ENCODE measurements around the gene ACP3. TPM values are rescaled to one million over a fixed set of nuclear protein-coding genes. Genes with fewer than 3 reads are reported as not detected.

ACP3 gene
- polyA plus RNA-seq, 1 donor from 2014 or later = not detected

DNA sequence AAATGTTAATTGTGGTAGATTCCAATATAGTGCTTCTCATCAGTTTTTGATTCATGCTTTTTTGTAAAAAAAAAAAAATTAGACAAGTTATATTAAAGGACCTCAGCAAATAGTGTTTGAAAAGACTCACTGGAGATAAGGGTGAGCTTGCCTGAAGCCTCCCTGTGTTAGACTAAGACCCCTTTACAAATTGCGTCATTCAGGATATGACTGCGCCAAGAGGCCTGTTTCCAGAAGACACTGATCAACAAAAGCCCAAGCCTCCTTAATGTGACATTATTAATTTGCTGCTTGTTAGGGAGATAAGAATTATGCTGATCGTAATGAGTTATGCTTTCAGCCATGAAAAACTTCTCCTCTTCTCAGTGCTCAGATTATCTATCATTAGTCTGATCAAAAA, 87.1 kb downstream of the ACP3 start:
- Histone ChIP-seq H4K20me1 (ENCODE audit: insufficient read depth) (no peaks in the 10 kb centered on the region), H3F3A (ENCODE audit: insufficient read depth, low read length, poor library complexity, severe bottlenecking) (no peaks in the 10 kb centered on the region), H3K9me2 (ENCODE audit: insufficient read depth, low read length) (no peaks in the 10 kb centered on the region), H2AFZ (ENCODE audit: low read depth, low read length) (no peak overlapping the region), H3K27ac (ENCODE audit: low read length) (no peak overlapping the region), H3K4me2 (ENCODE audit: low read length) (no peak overlapping the region), H3K36me3 (ENCODE audit: insufficient read depth, low read length) (no peaks in the 10 kb centered on the region), H3K9ac (ENCODE audit: low read length) (no peak overlapping the region), H3K4me3 (ENCODE audit: low read length) (no peak overlapping the region), H3K9me3 (ENCODE audit: low read length) (no peaks in the 10 kb centered on the region), H3K79me2 (replicated peaks; ENCODE audit: insufficient read depth, low read length) (no peaks in the 10 kb centered on the region), H3K27me3 (ENCODE audit: insufficient read depth, low read depth, low read length) (no peaks in the 10 kb centered on the region)
- TF ChIP-seq EP300 (conservative IDR thresholded peaks at IDR 0.05; ENCODE audit: poor library complexity, severe bottlenecking) (no peak), EZH2 (IDR thresholded peaks at IDR 0.05; ENCODE audit: borderline replicate concordance, insufficient read depth, low read length, poor library complexity, severe bottlenecking) (no peak), RAD21 (conservative IDR thresholded peaks at IDR 0.05) (no peak), TAF1 (IDR thresholded peaks at IDR 0.05; ENCODE audit: low read depth) (no peak), POLR2AphosphoS5 (IDR thresholded peaks at IDR 0.05) (no peak), REST (IDR thresholded peaks at IDR 0.05; ENCODE audit: borderline replicate concordance) (no peak), SMC3 (conservative IDR thresholded peaks at IDR 0.05; ENCODE audit: poor library complexity) (no peak), MXI1 (conservative IDR thresholded peaks at IDR 0.05; ENCODE audit: poor library complexity, severe bottlenecking) (no peak)
- TF ChIP-seq, protein P1, sequence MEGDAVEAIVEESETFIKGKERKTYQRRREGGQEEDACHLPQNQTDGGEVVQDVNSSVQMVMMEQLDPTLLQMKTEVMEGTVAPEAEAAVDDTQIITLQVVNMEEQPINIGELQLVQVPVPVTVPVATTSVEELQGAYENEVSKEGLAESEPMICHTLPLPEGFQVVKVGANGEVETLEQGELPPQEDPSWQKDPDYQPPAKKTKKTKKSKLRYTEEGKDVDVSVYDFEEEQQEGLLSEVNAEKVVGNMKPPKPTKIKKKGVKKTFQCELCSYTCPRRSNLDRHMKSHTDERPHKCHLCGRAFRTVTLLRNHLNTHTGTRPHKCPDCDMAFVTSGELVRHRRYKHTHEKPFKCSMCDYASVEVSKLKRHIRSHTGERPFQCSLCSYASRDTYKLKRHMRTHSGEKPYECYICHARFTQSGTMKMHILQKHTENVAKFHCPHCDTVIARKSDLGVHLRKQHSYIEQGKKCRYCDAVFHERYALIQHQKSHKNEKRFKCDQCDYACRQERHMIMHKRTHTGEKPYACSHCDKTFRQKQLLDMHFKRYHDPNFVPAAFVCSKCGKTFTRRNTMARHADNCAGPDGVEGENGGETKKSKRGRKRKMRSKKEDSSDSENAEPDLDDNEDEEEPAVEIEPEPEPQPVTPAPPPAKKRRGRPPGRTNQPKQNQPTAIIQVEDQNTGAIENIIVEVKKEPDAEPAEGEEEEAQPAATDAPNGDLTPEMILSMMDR (IDR thresholded peaks at IDR 0.05; ENCODE audit: poor library complexity, severe bottlenecking) = no peak

DNA sequence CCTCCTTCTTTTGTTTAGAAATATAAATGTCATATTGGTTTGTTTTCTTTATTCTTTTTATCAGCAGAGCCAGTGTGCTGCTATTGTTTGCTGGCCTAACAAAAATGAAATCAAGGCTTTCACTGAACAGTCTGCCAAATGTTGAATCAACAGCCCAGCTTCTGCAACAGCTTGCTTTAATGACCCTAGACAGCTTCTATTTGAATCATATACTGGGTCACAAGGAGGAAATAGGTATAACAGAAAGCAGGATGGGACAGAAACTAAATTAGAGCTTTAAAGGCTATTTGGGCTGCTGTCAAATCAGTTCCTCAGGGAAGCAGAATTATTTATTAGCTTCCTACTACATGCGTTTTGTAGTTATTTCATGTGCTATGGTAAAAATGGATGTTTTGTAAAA, 88.0 kb downstream of the ACP3 start:
- no peaks in the 10 kb centered on the region for H3K27me3 ChIP-seq (ENCODE audit: insufficient read depth, low read depth, low read length)
- no peaks in the 10 kb centered on the region for H3K9me3 ChIP-seq (ENCODE audit: low read length)
- no peaks in the 10 kb centered on the region for H3F3A ChIP-seq (ENCODE audit: insufficient read depth, low read length, poor library complexity, severe bottlenecking)
- H3K36me3 ChIP-seq (ENCODE audit: insufficient read depth, low read length) = no peaks in the 10 kb centered on the region
- H2AFZ ChIP-seq (ENCODE audit: low read depth, low read length) = no peak overlapping the region
- H3K9ac ChIP-seq (ENCODE audit: low read length) = no peak overlapping the region
- no peak overlapping the region for H3K4me3 ChIP-seq (ENCODE audit: low read length)
- H3K27ac ChIP-seq (ENCODE audit: low read length) = no peak overlapping the region
- H3K4me2 ChIP-seq (ENCODE audit: low read length) = no peak overlapping the region
- no peaks in the 10 kb centered on the region for H3K79me2 ChIP-seq (replicated peaks; ENCODE audit: insufficient read depth, low read length)
- TF ChIP-seq MXI1 (conservative IDR thresholded peaks at IDR 0.05; ENCODE audit: poor library complexity, severe bottlenecking) = no peak
- TF ChIP-seq RAD21 (conservative IDR thresholded peaks at IDR 0.05) = no peak
- TF ChIP-seq, protein P1 (IDR thresholded peaks at IDR 0.05; ENCODE audit: poor library complexity, severe bottlenecking) = no peak
- TF ChIP-seq EZH2 (IDR thresholded peaks at IDR 0.05; ENCODE audit: borderline replicate concordance, insufficient read depth, low read length, poor library complexity, severe bottlenecking) = no peak
- no peak for TF ChIP-seq TAF1 (IDR thresholded peaks at IDR 0.05; ENCODE audit: low read depth)
- TF ChIP-seq SMC3 (conservative IDR thresholded peaks at IDR 0.05; ENCODE audit: poor library complexity) = no peak
- no peak for TF ChIP-seq EP300 (conservative IDR thresholded peaks at IDR 0.05; ENCODE audit: poor library complexity, severe bottlenecking)
- TF ChIP-seq POLR2AphosphoS5 (IDR thresholded peaks at IDR 0.05) = no peak
- no peak for TF ChIP-seq REST (IDR thresholded peaks at IDR 0.05; ENCODE audit: borderline replicate concordance)
- no peaks in the 10 kb centered on the region for H4K20me1 ChIP-seq (ENCODE audit: insufficient read depth)
- H3K9me2 ChIP-seq (ENCODE audit: insufficient read depth, low read length) = no peaks in the 10 kb centered on the region

All from neural cell (in vitro differentiated cells).